ENCODE measurements around the gene STX1A. TPM values are rescaled to one million over a fixed set of nuclear protein-coding genes. Genes with fewer than 3 reads are reported as not detected.

Gene STX1A
- total and polyA plus RNA-seq, 2 of the 8 experiments (the other 6 are each of a cell fraction or from before 2014, with no cell fraction given): 13.5 to 17.5 TPM

GRCh38 chr7:73749931-73750776 is 30.7 kb upstream of the STX1A start (continued):
- TF ChIP-seq CHD7 (IDR thresholded peaks at IDR 0.05; ENCODE audit: insufficient replicate concordance, low read length) (no peak), BACH1 (IDR thresholded peaks at IDR 0.05; ENCODE audit: low read length) (no peak), SP2 (IDR thresholded peaks at IDR 0.05; ENCODE audit: low read length) (no peak), SUZ12 (IDR thresholded peaks at IDR 0.05; ENCODE audit: low read length) (no peak), POLR2A (IDR thresholded peaks at IDR 0.05; ENCODE audit: control extremely low read depth in 1 of 2, low read depth in 2 of 2, low read length in 2 of 2) (no peak), RFX5 (IDR thresholded peaks at IDR 0.05; ENCODE audit: borderline replicate concordance, low read depth, low read length) (no peak)

All from H1 (cell line).